ENCODE measurements around the gene PRAMEF6. TPM values are rescaled to one million over a fixed set of nuclear protein-coding genes. Genes with fewer than 3 reads are reported as not detected.

PRAMEF6 gene
- total RNA-seq: not detected in 2 replicates

DNA sequence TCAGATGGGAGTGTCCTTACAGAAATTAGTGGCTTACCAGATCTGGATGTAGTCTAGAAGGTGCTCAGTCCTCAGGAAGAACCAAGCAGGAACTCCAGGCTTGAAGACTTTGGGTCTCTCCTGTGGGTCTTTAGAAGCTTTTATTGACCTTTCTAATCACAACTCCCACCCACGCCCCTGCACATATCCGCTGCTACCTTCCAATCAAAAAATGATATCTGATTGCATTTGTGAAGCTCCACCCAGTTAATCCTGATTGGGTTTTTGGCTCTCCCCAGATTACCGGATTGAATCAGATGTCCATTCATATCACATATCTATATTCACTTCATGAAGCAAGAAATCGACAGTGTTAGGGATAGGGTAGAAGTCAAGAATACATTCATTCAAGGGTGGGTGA lies at the start of gene PRAMEF6:
Gene PRAMEF6 (minus strand): TSS at position 101 of the 400 bp plus-strand sequence. CDS start 5,062 bp downstream, outside the sequence.

DNA sequence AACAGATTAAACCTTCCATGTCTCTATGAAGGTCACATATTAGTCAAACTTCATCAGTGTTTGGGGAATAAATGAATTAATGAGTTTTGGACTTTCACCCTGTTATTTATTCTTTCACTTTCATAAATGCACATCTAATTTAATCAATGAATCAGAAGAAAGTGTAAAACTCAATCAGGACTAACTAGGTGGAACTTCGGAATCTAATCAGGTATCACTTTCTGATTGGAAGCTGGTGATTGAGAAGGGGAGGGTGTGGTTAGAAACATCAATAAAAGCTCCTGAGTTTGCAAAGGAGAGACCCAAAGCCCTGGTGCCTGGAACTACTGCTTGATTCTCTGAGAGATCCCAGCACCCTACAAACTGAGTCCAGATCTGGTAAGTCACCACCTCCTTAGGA lies 31.1 kb downstream of the PRAMEF6 start, which contains the start of gene PRAMEF7:
Gene PRAMEF7 (plus strand): TSS at position 301 of the 400 bp plus-strand sequence. CDS start 1,083 bp downstream, outside the sequence.

GRCh38 chr1:12898170-12898569 lies 49.2 kb downstream of the PRAMEF6 start, which contains the start of gene PRAMEF10:
Gene PRAMEF10 (minus strand): TSS chr1:12898270. CDS start chr1:12895847, 2,423 bp downstream.

Other genes starting within 250 kb of the PRAMEF6 start
- not detected in 2 replicates for gene AADACL3, start 231.5 kb downstream of the PRAMEF6 start, total RNA-seq
- not detected in 2 replicates for gene CFAP107, start 201.4 kb downstream of the PRAMEF6 start, total RNA-seq
- gene PRAMEF12, start 173.8 kb downstream of the PRAMEF6 start, total RNA-seq: not detected in 2 replicates
- not detected in 2 replicates for gene PRAMEF1, start 156.2 kb downstream of the PRAMEF6 start, total RNA-seq
- not detected in 2 replicates for gene PRAMEF11, start 116.2 kb downstream of the PRAMEF6 start, total RNA-seq
- not detected in 2 replicates for gene HNRNPCL1, start 98.9 kb downstream of the PRAMEF6 start, total RNA-seq
- not detected in 2 replicates for gene PRAMEF2, start 90.5 kb downstream of the PRAMEF6 start, total RNA-seq
- gene PRAMEF4, start 61.4 kb downstream of the PRAMEF6 start, total RNA-seq: not detected in 2 replicates
- gene PRAMEF10, start 49.3 kb downstream of the PRAMEF6 start, total RNA-seq: not detected in 2 replicates
- not detected in 2 replicates for gene PRAMEF7, start 31.0 kb downstream of the PRAMEF6 start, total RNA-seq
- gene PRAMEF27, start 109.0 kb upstream of the PRAMEF6 start, total RNA-seq: not detected in 2 replicates
- gene HNRNPCL3, start 113.2 kb upstream of the PRAMEF6 start, total RNA-seq: not detected in 2 replicates
- gene PRAMEF25, start 123.2 kb upstream of the PRAMEF6 start, total RNA-seq: not detected in 2 replicates
- gene HNRNPCL2, start 169.3 kb upstream of the PRAMEF6 start, total RNA-seq: not detected in 2 replicates
- gene PRAMEF26, start 208.4 kb upstream of the PRAMEF6 start, total RNA-seq: not detected in 2 replicates
- gene HNRNPCL4, start 218.1 kb upstream of the PRAMEF6 start, total RNA-seq: not detected in 2 replicates
- gene PRAMEF9, start 224.3 kb upstream of the PRAMEF6 start, total RNA-seq: not detected in 2 replicates

Measured in hair follicular keratinocyte (primary cell).